Measurements from ENCODE around the gene OR10D3.

DNA sequence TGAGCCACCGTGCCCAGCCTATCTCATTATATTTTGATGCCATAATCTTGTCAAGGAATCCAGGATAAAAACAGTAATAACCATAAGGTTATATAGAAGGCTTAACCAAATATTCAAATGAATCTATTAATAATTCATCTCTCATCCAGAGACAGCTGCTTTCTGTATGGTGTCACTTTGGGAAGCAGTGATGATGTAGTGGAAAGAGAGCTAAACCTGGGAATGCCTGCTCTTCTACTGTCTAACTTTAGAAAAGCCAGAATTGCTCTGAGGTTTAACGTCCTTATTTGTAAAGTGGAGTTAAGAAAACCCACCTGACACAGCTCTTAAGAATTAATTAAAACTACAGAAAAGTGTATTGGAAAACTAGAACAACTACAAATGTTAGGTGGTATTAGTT, 29.3 kb upstream of the OR10D3 start:
- TF ChIP-seq EZH2 (IDR thresholded peaks at IDR 0.05; ENCODE audit: borderline replicate concordance, insufficient read depth, low read depth, low read length, poor library complexity, severe bottlenecking), result no peak
- TF ChIP-seq, protein P1, sequence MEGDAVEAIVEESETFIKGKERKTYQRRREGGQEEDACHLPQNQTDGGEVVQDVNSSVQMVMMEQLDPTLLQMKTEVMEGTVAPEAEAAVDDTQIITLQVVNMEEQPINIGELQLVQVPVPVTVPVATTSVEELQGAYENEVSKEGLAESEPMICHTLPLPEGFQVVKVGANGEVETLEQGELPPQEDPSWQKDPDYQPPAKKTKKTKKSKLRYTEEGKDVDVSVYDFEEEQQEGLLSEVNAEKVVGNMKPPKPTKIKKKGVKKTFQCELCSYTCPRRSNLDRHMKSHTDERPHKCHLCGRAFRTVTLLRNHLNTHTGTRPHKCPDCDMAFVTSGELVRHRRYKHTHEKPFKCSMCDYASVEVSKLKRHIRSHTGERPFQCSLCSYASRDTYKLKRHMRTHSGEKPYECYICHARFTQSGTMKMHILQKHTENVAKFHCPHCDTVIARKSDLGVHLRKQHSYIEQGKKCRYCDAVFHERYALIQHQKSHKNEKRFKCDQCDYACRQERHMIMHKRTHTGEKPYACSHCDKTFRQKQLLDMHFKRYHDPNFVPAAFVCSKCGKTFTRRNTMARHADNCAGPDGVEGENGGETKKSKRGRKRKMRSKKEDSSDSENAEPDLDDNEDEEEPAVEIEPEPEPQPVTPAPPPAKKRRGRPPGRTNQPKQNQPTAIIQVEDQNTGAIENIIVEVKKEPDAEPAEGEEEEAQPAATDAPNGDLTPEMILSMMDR (IDR thresholded peaks at IDR 0.05), result no peak

Measured in B cell (primary cell).